ENCODE results near the gene SETBP1.

Gene SETBP1

GRCh38 chr18:44668270-44668975 lies 12.3 kb upstream of the SETBP1 start:
- TF ChIP-seq ZNF8 (CRISPR knock-in tag; IDR thresholded peaks at IDR 0.05): no peak
- no peak for TF ChIP-seq CREB5 (CRISPR knock-in tag; IDR thresholded peaks at IDR 0.05; ENCODE audit: low read depth)
- no peak for TF ChIP-seq ZNF70 (CRISPR knock-in tag; IDR thresholded peaks at IDR 0.05)
- TF ChIP-seq ZNF565 (CRISPR knock-in tag; conservative IDR thresholded peaks at IDR 0.05; ENCODE audit: low read depth): no peak
- TF ChIP-seq RARB (CRISPR knock-in tag; IDR thresholded peaks at IDR 0.05): no peak
- no peak for TF ChIP-seq ZFP30 (CRISPR knock-in tag; IDR thresholded peaks at IDR 0.05)
- TF ChIP-seq TOX (CRISPR knock-in tag; IDR thresholded peaks at IDR 0.05; ENCODE audit: borderline replicate concordance): no peak
- no peak for TF ChIP-seq ZC3H10 (CRISPR knock-in tag; IDR thresholded peaks at IDR 0.05)
- no peak for TF ChIP-seq ESRRG (CRISPR knock-in tag; IDR thresholded peaks at IDR 0.05)
- TF ChIP-seq POU6F1 (CRISPR knock-in tag; IDR thresholded peaks at IDR 0.05; ENCODE audit: borderline replicate concordance, low read depth): no peak
- TF ChIP-seq GLIS3 (CRISPR knock-in tag; IDR thresholded peaks at IDR 0.05): no peak
- no peak for ATAC-seq

- no peak for ATAC-seq
- TF ChIP-seq RARB (CRISPR knock-in tag; IDR thresholded peaks at IDR 0.05) (no peak), POU6F1 (CRISPR knock-in tag; IDR thresholded peaks at IDR 0.05; ENCODE audit: borderline replicate concordance, low read depth) (no peak), ISL1 (CRISPR knock-in tag; IDR thresholded peaks at IDR 0.05) (no peak)
Observed at GRCh38 chr18:44671914-44672313, 8.8 kb upstream of the SETBP1 start.

GRCh38 chr18:44672506-44672905 lies 8.2 kb upstream of the SETBP1 start:
- TF ChIP-seq ZC3H10 (CRISPR knock-in tag; IDR thresholded peaks at IDR 0.05) (no peak), TCF4 (CRISPR knock-in tag; IDR thresholded peaks at IDR 0.05; ENCODE audit: borderline replicate concordance) (no peak), PPARA (CRISPR knock-in tag; IDR thresholded peaks at IDR 0.05; ENCODE audit: borderline replicate concordance) (no peak), ZNF70 (CRISPR knock-in tag; IDR thresholded peaks at IDR 0.05) (no peak), SNAI2 (CRISPR knock-in tag; IDR thresholded peaks at IDR 0.05) (no peak)
- ATAC-seq: no peak

GRCh38 chr18:44673256-44673880 lies 7.3 kb upstream of the SETBP1 start:
- TF ChIP-seq TOX (CRISPR knock-in tag; IDR thresholded peaks at IDR 0.05; ENCODE audit: borderline replicate concordance): no peak
- no peak for TF ChIP-seq ZFP30 (CRISPR knock-in tag; IDR thresholded peaks at IDR 0.05)
- ATAC-seq: no peak

GRCh38 chr18:44677933-44678332 lies 2.8 kb upstream of the SETBP1 start:
- ATAC-seq: no peak
- TF ChIP-seq ZNF565 (CRISPR knock-in tag; conservative IDR thresholded peaks at IDR 0.05; ENCODE audit: low read depth): no peak
- no peak for TF ChIP-seq TCF4 (CRISPR knock-in tag; IDR thresholded peaks at IDR 0.05; ENCODE audit: borderline replicate concordance)
- no peak for TF ChIP-seq CREB5 (CRISPR knock-in tag; IDR thresholded peaks at IDR 0.05; ENCODE audit: low read depth)
- TF ChIP-seq CSRNP3 (CRISPR knock-in tag; IDR thresholded peaks at IDR 0.05): no peak
- no peak for TF ChIP-seq SNAI2 (CRISPR knock-in tag; IDR thresholded peaks at IDR 0.05)
- no peak for TF ChIP-seq ZFP3 (CRISPR knock-in tag; IDR thresholded peaks at IDR 0.05)
- TF ChIP-seq ZC3H10 (CRISPR knock-in tag; IDR thresholded peaks at IDR 0.05): no peak
- TF ChIP-seq OSR1 (CRISPR knock-in tag; IDR thresholded peaks at IDR 0.05): no peak
- no peak for TF ChIP-seq BACH2 (CRISPR knock-in tag; IDR thresholded peaks at IDR 0.05; ENCODE audit: borderline replicate concordance)
- no peak for TF ChIP-seq ESRRG (CRISPR knock-in tag; IDR thresholded peaks at IDR 0.05)
- TF ChIP-seq RARB (CRISPR knock-in tag; IDR thresholded peaks at IDR 0.05): no peak
- TF ChIP-seq PATZ1 (CRISPR knock-in tag; IDR thresholded peaks at IDR 0.05; ENCODE audit: borderline replicate concordance): no peak
- no peak for TF ChIP-seq POU6F1 (CRISPR knock-in tag; IDR thresholded peaks at IDR 0.05; ENCODE audit: borderline replicate concordance, low read depth)
- no peak for TF ChIP-seq ZNF8 (CRISPR knock-in tag; IDR thresholded peaks at IDR 0.05)

All from SK-N-SH treated with all-trans-retinoic acid at 6 μM for 48 hours (cell line).